H9 (cell line): Measurements from ENCODE around the gene FJX1. TPM values are rescaled to one million over a fixed set of nuclear protein-coding genes. Genes with fewer than 3 reads are reported as not detected.

ENCODE experiments used
- DNase-seq: peaks from one replicate; pipeline ENCODE4 v3.0.0-alpha.2; 2017
- H2AFZ ChIP-seq: one replicate; pipeline ENCODE4 v1.6.1; 2013; ENCODE audit warnings: mild to moderate bottlenecking, low read length, control low read depth, moderate library complexity
- H2AK5ac ChIP-seq: 2 replicates; pipeline ENCODE4 v1.6.1; 2013; ENCODE audit warnings: low read length, control low read depth, mixed read lengths; ENCODE audit not compliant: insufficient read length
- H2BK120ac ChIP-seq: one replicate; pipeline ENCODE4 v1.6.1; 2013; ENCODE audit warnings: low read depth, mild to moderate bottlenecking, low read length, control low read depth, inconsistent platforms; ENCODE audit not compliant: poor library complexity, severe bottlenecking
- H2BK12ac ChIP-seq: 2 replicates; pipeline ENCODE4 v1.6.1; 2013; ENCODE audit warnings: low read length, control low read depth, mixed read lengths, low read depth; ENCODE audit not compliant: insufficient read length
- H2BK15ac ChIP-seq: 2 replicates; pipeline ENCODE4 v1.6.1; 2013; ENCODE audit warnings: low read depth, low read length, control low read depth
- H2BK20ac ChIP-seq: one replicate; pipeline ENCODE4 v1.6.1; 2013; ENCODE audit warnings: low read depth, mild to moderate bottlenecking, low read length, control low read depth, inconsistent platforms; ENCODE audit not compliant: poor library complexity, severe bottlenecking
- H2BK5ac ChIP-seq: 2 replicates; pipeline ENCODE4 v1.6.1; 2013; ENCODE audit warnings: low read length, control low read depth, mixed read lengths; ENCODE audit not compliant: insufficient read length
- H3K14ac ChIP-seq: 2 replicates; pipeline ENCODE4 v1.6.1; 2013; ENCODE audit warnings: low read length, control low read depth; ENCODE audit not compliant: insufficient read depth
- H3K18ac ChIP-seq: 2 replicates; pipeline ENCODE4 v1.6.1; 2013; ENCODE audit warnings: low read depth, mild to moderate bottlenecking, mixed read lengths, low read length, control low read depth; ENCODE audit not compliant: insufficient read length
- H3K23ac ChIP-seq: 2 replicates; pipeline ENCODE4 v1.6.1; 2013; ENCODE audit warnings: low read length, control low read depth, mixed read lengths, low read depth; ENCODE audit not compliant: insufficient read length
- H3K23me2 ChIP-seq: 2 replicates; pipeline ENCODE4 v1.6.1; 2013; ENCODE audit warnings: low read depth, mild to moderate bottlenecking, mixed read lengths, low read length, control low read depth; ENCODE audit not compliant: insufficient read length, poor library complexity, severe bottlenecking
- H3K27ac ChIP-seq: 2 replicates; pipeline ENCODE4 v1.5.1; 2013; ENCODE audit warnings: low read length, control low read depth, mixed read lengths, low read depth; ENCODE audit not compliant: insufficient read length
- H3K27me3 ChIP-seq: 2 replicates; pipeline ENCODE4 v1.6.1; 2013; ENCODE audit warnings: low read length, control low read depth, inconsistent platforms; ENCODE audit not compliant: insufficient read depth
- H3K4ac ChIP-seq: 2 replicates; pipeline ENCODE4 v1.6.1; 2013; ENCODE audit warnings: low read depth, mild to moderate bottlenecking, control low read depth, inconsistent platforms, low read length, moderate library complexity
- H3K4me1 ChIP-seq: 2 replicates; pipeline ENCODE4 v1.6.1; 2013; ENCODE audit warnings: low read length, control low read depth, inconsistent platforms; ENCODE audit not compliant: insufficient read depth
- H3K4me2 ChIP-seq: 2 replicates; pipeline ENCODE4 v1.6.1; 2013; ENCODE audit warnings: low read length, control low read depth, mixed read lengths; ENCODE audit not compliant: insufficient read length, insufficient read depth
- H3K56ac ChIP-seq: 2 replicates; pipeline ENCODE4 v1.6.1; 2013; ENCODE audit warnings: low read depth, mild to moderate bottlenecking, mixed read lengths, low read length, control low read depth; ENCODE audit not compliant: insufficient read length
- H3K79me1 ChIP-seq: 2 replicates; pipeline ENCODE4 v1.6.1; 2013; ENCODE audit warnings: low read depth, mild to moderate bottlenecking, moderate library complexity, low read length, control low read depth, inconsistent platforms; ENCODE audit not compliant: insufficient read depth, poor library complexity, severe bottlenecking
- H3K79me2 ChIP-seq: 2 replicates; pipeline ENCODE4 v1.6.1; 2013; ENCODE audit warnings: low read length, control low read depth, inconsistent platforms; ENCODE audit not compliant: insufficient read depth
- H3K9ac ChIP-seq: 2 replicates; pipeline ENCODE4 v1.6.1; 2013; ENCODE audit warnings: low read length, control low read depth, mixed read lengths; ENCODE audit not compliant: insufficient read length; ENCODE audit errors: extremely low read depth
- H3K9me3 ChIP-seq: one replicate; pipeline ENCODE4 v1.6.1; 2013; ENCODE audit warnings: low read depth, low read length, inconsistent platforms; ENCODE audit not compliant: control insufficient read depth
- H3T11ph ChIP-seq: one replicate; pipeline ENCODE4 v1.6.1; 2013; ENCODE audit warnings: mild to moderate bottlenecking, low read length, control low read depth, inconsistent platforms
- H4K20me1 ChIP-seq: one replicate; pipeline ENCODE4 v1.6.1; 2013; ENCODE audit not compliant: control insufficient read depth, insufficient read length, insufficient read depth
- H4K5ac ChIP-seq: 2 replicates; pipeline ENCODE4 v1.6.1; 2013; ENCODE audit warnings: low read depth, mild to moderate bottlenecking, mixed read lengths, low read length, control low read depth; ENCODE audit not compliant: insufficient read length
- H4K8ac ChIP-seq: replicated peaks from 2 replicates; pipeline ENCODE4 v1.6.1; 2013; ENCODE audit warnings: low read length, control low read depth, mixed read lengths, low read depth; ENCODE audit not compliant: insufficient read length
- H4K91ac ChIP-seq: 2 replicates; pipeline ENCODE4 v1.6.1; 2013; ENCODE audit warnings: low read depth, mild to moderate bottlenecking, moderate library complexity, mixed read lengths, low read length, control low read depth; ENCODE audit not compliant: insufficient read length
- H3K27ac Mint-ChIP-seq, 3 experiments: 2 replicates in 2 of 3; 3 replicates in 1 of 3; pipeline ENCODE4 v1.8.0; 2020 to 2021; ENCODE audit warnings: mixed read lengths in 3 of 3, mild to moderate bottlenecking in 1 of 3, moderate library complexity in 1 of 3
- H3K27me3 Mint-ChIP-seq: 2 replicates; pipeline ENCODE4 v1.8.0; 2021; ENCODE audit warnings: low read depth, mild to moderate bottlenecking, moderate library complexity, mixed read lengths
- H3K36me3 Mint-ChIP-seq, 3 experiments: 2 replicates in 2 of 3; 3 replicates in 1 of 3; pipeline ENCODE4 v1.8.0; 2020 to 2021; ENCODE audit warnings: low read depth in 3 of 3, mixed read lengths in 3 of 3; ENCODE audit not compliant: insufficient read depth in 1 of 3
- H3K4me1 Mint-ChIP-seq, 2 experiments: 2 replicates each; pipeline ENCODE4 v1.8.0; 2020; ENCODE audit warnings: mixed read lengths in 2 of 2
- H3K4me3 Mint-ChIP-seq, 2 experiments: 2 replicates in 1 of 2; 3 replicates in 1 of 2; pipeline ENCODE4 v1.8.0; 2020 to 2021; ENCODE audit warnings: mild to moderate bottlenecking in 2 of 2, mixed read lengths in 2 of 2, moderate library complexity in 1 of 2
- H3K9me3 Mint-ChIP-seq, 2 experiments: 2 replicates in 1 of 2; 3 replicates in 1 of 2; pipeline ENCODE4 v1.8.0; 2020; ENCODE audit warnings: mild to moderate bottlenecking in 2 of 2, mixed read lengths in 2 of 2, moderate library complexity in 1 of 2
- CTCF ChIP-seq: fragments of 200-600 bp; sonication (generic); conservative IDR thresholded peaks from 3 replicates; pipeline ENCODE4 v1.8.0; 2021; ENCODE audit warnings: antibody characterized with exemption, mild to moderate bottlenecking
- WGBS: extraction: QIAGEN DNeasy Blood & Tissue Kit; methylation state at CpG from one replicate; pipeline ENCODE4 v1.1.7; 2013; ENCODE audit warnings: missing lambda C conversion rate, low lambda C conversion rate, mixed read lengths; ENCODE audit not compliant: insufficient read length; ENCODE audit errors: extremely low coverage; 5-methylcytosine and 5-hydroxymethylcytosine counted together
- total RNA-seq: library from RNA; stranded (reverse); gene quantifications from 2 replicates; pipeline ENCODE4 v1.2.1, GENCODE V29; 2021

Gene FJX1
- total RNA-seq, 1 experiment from 2014 or later, result 11.5 TPM

DNA sequence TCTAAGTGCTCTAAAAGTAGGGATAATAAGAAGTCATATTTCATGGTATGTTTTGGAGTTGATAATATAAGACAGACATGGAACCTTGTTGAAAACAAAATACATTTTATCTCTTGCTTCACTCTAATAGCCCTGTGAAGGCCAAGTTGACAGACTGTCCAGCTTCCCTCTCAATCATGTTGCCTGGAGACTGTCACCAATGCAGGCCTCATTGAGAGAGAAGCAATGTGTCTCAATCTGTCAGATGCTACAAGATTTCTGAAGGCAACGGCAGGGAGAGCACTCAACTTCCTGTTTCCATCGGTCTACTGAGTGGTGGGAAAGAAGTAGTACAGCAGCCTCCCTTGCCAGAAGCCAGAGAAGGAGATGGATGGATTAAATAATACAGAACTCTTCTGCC lies 23.6 kb upstream of the FJX1 start:
- Histone ChIP-seq H3K4me2 (no peak overlapping the region), H2AFZ (no peak overlapping the region), H4K20me1 (no peaks in the 10 kb centered on the region), H4K8ac (no peak overlapping the region), H4K5ac (no peak overlapping the region), H2BK20ac (no peak overlapping the region), H3K9me3 (no peaks in the 10 kb centered on the region), H2BK12ac (no peak overlapping the region), H3K27ac (no peak overlapping the region), H3K56ac (no peak overlapping the region), H3K79me2 (no peaks in the 10 kb centered on the region), H2AK5ac (no peak overlapping the region), H2BK120ac (no peak overlapping the region), H3T11ph (no peak overlapping the region), H3K23ac (no peak overlapping the region), H3K4ac (no peak overlapping the region), H4K91ac (no peak overlapping the region), H3K23me2 (no peaks in the 10 kb centered on the region), H2BK15ac (no peak overlapping the region), H3K18ac (no peak overlapping the region), H3K9ac (no peak overlapping the region), H2BK5ac (no peak overlapping the region), H3K4me1 (no peaks in the 10 kb centered on the region), H3K27me3 (no peaks in the 10 kb centered on the region), H3K14ac (no peak overlapping the region), H3K79me1 (no peaks in the 10 kb centered on the region)
- Mint-ChIP-seq H3K36me3 (no peaks in the 10 kb centered on the region), H3K27ac (no peak overlapping the region), H3K4me1 (peaks cover 9 to 11% of the 10 kb centered on the region in 2 experiments), H3K9me3 (no peaks in the 10 kb centered on the region; a peak in 1 of 5 replicates), H3K27me3 (peaks cover 12% of the 10 kb centered on the region), H3K4me3 (no peak overlapping the region)
- no peak for DNase-seq
- no CpG with 5 or more reads among the region's 2 CpGs for WGBS
- TF ChIP-seq CTCF, result no peak
